ENCODE results near the gene ANKRD11.

- TF ChIP-seq CTCF (IDR thresholded peaks at IDR 0.05; ENCODE audit: insufficient read depth, low read length, poor library complexity, severe bottlenecking): no peak
- TF ChIP-seq EZH2phosphoT487 (conservative IDR thresholded peaks at IDR 0.05; ENCODE audit: low read length): no peak
Observed at GRCh38 chr16:89320782-89321501, 169.4 kb downstream of the ANKRD11 start.

All from SU-DHL-6 (cell line).